DND-41 (cell line): Measurements from ENCODE around the gene NSMCE3.

Experiments
- EZH2 ChIP-seq: IDR thresholded peaks from 3 replicates; pipeline ENCODE4 v1.6.1; 2012; ENCODE audit warnings: borderline replicate concordance, low read depth, mild to moderate bottlenecking, moderate library complexity, low read length, inconsistent platforms; ENCODE audit not compliant: severe bottlenecking
- TF ChIP-seq, protein P1 (sequence below): IDR thresholded peaks from 2 replicates; pipeline ENCODE4 v1.5.1; 2012; ENCODE audit warnings: borderline replicate concordance, low read length, moderate library complexity, mild to moderate bottlenecking; ENCODE audit not compliant: poor library complexity, severe bottlenecking; ENCODE audit errors: extremely low read depth

DNA sequence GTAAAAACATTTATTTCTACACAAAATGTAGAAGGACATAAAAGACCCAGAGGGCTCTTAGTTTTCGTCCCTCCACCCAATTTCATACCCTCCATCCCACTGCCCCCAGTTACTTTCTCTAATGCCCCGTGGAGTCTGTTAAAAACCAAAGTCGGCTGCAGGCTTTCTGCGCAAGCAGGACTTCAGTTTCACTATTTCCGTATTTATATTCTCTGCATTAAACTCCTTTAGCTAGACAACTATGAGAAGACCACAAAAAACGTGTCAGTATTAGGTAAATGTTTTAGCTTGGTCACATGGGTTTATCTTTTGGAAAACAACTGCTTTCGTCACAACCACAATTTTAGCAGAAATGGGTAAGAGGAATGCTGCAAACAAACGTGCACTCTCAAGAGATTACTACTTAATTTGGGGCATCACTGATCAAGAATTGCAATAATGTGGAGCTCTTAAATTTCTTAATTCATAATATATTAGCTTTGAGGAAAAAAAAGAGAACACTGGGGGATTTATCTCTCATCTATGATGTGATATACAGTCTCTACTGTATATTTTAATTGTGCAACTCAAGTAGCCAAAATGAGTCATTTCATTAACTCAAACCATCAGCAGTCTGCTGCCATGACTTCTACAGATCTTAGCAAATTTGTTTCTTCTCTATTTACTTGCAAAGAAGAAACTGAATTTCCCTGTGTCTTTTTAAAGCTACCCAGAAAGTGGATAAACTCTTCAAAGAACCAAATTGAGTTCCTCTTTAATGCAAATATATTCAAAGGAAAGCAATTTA is 740 bp upstream of the NSMCE3 start:
- TF ChIP-seq, protein P1, sequence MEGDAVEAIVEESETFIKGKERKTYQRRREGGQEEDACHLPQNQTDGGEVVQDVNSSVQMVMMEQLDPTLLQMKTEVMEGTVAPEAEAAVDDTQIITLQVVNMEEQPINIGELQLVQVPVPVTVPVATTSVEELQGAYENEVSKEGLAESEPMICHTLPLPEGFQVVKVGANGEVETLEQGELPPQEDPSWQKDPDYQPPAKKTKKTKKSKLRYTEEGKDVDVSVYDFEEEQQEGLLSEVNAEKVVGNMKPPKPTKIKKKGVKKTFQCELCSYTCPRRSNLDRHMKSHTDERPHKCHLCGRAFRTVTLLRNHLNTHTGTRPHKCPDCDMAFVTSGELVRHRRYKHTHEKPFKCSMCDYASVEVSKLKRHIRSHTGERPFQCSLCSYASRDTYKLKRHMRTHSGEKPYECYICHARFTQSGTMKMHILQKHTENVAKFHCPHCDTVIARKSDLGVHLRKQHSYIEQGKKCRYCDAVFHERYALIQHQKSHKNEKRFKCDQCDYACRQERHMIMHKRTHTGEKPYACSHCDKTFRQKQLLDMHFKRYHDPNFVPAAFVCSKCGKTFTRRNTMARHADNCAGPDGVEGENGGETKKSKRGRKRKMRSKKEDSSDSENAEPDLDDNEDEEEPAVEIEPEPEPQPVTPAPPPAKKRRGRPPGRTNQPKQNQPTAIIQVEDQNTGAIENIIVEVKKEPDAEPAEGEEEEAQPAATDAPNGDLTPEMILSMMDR = no peak
- no peak for TF ChIP-seq EZH2
